CD1c-positive myeloid dendritic cell (primary cell): ENCODE results near the gene TTLL7.
A peak's percentile ranks its signal among the peaks of the same experiment; 100 is the strongest.
"Not testable (repeated sequence)": the region's sequence is repeated elsewhere in the genome, so short reads cannot be mapped to it uniquely, and the experiment has no call there.

Experiments used
- DNase-seq: peaks from one replicate; pipeline ENCODE4 v3.0.0-alpha.2; 2016; ENCODE audit errors: extremely low spot score

The TTLL7 gene

DNA sequence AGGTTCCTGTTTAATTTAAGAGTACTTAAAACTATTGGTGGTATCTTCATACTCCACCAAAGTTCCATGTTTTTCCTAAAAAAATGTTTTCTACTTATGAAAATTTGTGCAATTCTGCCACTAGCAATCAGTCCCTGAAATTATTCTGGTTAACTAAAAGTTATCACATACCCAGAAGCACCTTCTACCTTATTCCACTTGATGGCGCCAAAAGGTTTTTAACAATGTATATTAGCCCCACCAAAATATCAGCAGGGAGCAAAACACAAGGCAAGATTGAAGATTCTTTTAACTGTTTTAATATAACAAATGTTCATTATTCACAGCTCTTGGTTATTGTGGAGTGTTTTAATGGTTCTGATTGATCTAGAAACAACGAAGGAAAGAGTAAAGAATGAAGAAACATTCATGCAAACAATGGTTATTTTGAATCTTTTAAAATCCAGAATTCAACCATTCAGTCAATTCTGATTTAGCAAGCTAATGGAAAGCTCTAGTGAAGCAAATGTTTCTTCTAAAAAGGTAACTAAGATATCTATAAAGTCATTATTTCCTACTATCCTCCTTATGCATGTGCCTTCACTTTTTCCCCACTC is 67.2 kb downstream of the TTLL7 start:
- DNase-seq: peak; percentile 60

DNA sequence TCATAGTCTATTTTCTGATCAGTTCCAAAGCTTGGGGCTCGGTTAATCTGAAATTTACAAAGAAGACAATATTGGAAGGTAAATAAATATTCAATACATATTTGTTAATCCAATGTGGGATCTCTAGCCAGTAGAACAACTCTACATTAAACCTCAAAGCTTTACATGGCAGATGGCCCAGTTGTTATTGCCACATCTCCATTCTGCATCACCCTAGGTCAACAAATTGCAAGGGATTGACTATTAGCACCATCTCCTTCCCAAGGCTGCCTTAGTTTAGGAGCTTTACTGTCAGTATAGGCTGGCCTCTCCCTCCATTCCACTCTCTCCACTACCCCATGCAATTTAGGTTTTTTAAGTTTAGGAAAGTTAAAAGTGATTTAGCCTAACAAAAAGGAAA is 69.7 kb downstream of the TTLL7 start:
- no peak for DNase-seq

DNA sequence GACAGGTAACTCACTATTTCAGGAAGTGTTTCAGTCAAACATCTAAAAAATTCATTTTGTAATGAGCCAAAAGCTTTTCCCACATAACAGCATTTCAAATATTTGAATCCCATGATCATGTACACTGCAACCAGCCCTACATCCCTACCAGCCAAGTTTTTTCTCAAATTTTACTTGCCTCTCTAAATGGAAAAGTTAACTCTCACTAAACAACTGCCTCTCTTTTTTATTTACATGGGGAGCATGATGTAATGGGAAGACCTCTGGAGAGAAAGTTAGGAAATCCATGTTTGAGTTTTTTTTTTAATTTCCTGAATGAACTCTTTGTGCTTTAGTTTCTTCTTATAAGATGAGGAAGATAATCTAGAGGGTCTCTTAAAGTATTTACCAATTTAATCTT is 70.5 kb downstream of the TTLL7 start:
- no peak for DNase-seq

DNA sequence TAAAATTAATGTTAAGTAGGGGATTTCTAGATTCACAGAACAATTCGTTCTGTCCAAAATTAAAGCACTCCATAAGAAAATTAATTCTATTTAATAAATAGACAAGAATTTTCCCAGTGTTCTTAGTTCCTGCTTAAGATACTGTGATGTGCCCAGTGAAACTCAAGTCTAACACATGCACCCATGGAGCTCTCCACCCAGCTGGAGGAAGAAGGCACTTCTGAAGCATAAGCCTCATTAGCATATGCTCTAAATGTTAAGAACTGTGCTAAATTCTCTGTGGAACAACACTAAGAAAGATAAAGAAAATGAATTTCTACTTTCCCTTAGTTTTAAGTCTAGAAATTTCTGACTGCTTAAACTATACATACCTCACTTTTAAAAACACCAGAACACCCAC is 71.2 kb downstream of the TTLL7 start:
- DNase-seq: no peak

DNA sequence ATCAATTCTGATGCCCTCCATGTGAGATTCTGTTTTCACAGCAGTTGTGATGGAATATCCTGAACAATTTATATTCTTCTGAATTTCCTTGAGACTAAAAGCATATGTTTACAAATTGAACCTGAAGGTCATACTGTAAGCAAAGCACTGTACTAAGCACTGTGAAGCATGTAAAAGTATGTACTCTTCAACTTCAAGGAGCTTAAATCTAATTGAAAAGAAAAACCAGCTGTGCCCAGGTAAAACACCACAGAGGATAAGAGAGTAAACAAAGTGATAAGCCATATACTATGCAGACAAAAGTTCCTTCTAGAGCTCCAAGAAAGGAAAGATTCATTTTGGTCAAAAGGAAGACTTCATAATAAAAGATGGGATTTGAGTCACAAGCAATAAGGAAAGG is 71.9 kb downstream of the TTLL7 start:
- DNase-seq: no peak

DNA sequence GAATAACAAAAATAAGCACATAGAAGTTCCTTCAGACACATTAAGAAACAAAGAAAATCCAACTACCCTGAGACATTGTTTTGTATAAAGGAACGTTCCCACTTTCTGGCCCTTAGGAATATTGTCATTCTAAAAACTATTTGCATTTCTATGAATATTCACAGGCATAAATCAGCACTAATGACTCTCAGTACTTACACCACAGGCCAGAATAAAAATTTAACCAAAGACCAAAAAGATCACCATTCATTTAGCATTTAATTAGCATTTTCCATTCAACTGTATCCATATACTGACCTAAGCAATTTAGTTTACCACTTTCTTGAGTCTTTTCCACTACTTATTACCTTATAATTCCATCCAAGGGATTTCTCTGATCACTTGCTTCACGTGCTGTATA is 75.4 kb downstream of the TTLL7 start:
- no peak for DNase-seq

DNA sequence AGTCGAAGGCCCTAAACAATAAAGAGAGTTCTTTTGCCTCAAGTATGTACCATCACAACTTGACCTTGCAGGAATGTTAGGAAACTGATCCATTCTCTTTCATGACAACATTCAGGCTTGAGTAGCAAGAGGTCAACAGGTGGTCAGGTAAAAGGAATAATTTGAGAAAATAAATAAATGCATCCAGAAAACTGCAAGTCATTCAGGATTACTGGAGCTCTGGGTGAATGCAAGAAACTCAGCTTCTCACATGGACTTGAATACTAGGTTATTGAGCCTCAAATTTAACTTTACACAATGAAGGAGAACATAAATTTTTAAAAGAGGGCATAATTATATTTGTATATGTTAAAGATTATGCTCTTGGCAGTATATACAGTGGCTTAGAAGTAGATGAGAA is 76.5 kb downstream of the TTLL7 start:
- DNase-seq: no peak

DNA sequence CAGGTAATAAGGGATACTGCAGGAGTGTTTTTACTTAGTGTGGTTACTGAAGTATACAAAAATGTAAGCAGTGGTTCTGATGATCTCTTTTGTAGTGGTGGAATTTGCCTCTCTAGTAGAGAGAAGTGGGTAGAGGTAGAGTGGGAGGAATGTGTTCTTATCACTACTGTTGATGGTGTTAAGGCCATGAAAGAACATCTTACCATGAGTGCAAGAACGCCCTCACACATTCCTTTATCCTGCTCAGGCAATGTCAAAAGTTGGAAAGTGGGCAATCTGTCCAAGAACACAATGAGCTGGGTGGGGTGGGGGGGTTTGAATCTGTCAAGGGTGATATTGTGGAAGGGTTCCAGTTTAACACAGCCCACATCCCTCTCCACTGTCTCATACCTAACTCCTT is 78.6 kb downstream of the TTLL7 start:
- no peak for DNase-seq

DNA sequence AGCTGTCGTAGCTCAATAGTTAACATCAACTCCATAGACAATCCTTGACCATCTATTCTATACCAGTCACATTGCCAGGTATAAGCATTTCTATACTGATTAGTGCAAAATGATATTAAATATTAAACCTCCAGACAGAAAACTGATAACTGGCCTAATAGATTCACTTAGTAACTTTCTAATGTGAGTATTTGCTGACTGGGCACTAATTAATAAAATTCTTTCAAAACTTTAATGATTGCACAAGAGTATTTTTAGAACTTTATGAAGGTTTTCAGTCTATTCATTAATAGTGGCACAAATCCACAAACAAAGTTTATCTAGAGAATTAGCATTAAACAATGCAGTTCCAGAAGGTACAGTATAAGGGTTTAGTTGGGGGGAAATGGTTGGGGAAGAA is 79.1 kb downstream of the TTLL7 start:
- DNase-seq: no peak

DNA sequence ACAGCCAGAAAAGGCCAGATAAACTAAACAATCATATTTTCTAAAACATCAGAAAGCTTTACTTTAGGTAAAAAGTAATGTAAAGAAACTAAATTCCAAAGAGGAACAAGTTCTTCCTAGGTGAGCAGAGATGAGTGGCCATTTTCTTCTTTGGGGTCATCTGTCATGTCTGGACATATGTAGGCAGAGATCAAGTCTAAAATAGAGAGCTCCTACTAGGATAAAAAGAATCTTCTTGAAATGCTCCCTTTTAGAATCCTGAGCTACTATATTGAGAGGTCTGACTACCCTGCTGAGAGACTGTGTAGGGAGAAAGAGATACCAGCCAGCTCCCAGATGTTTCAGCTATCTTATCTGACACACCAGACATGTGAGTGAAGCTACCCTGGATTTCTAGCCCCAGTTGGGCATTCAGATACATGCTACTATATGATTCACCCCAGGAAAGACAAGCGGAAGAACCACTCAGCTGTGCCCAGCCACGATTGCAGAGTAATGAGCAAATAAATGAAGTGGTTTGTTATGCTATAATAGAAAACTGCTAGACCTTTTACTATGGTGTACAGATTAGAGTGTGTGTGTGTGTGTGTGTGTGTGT is 80.1 kb downstream of the TTLL7 start:
- no peak for DNase-seq

DNA sequence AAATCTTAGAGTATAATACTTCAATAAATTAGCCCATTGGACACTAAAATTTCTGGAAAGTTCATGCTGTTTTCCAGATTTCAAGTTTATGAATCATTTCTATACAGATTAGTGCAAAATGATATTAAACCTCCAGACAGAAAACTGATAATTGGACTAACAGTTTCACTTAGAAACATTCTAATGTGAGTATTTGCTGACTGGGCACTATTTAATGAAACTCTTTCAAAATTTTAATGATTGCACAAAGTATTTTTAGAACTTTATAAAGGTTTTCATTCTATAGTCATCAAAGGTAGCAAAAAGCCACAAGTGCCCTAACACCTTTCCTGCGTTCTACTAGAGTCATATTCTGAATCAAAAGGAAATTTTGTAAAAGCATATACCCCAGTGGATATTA is 81.0 kb downstream of the TTLL7 start:
- no peak for DNase-seq

DNA sequence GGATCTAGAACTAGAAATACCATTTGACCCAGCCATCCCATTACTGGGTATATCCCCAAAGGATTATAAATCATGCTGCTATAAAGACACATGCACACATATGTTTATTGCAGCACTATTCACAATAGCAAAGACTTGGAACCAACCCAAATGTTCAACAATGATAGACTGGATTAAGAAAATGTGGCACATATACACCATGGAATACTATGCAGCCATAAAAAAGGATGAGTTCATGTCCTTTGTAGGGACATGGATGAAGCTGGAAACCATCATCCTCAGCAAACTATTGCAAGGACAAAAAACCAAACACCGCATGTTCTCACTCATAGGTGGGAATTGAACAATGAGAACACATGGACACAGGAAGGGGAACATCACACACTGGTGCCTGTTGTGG is 82.8 kb downstream of the TTLL7 start:
- not testable (repeated sequence) for DNase-seq

DNA sequence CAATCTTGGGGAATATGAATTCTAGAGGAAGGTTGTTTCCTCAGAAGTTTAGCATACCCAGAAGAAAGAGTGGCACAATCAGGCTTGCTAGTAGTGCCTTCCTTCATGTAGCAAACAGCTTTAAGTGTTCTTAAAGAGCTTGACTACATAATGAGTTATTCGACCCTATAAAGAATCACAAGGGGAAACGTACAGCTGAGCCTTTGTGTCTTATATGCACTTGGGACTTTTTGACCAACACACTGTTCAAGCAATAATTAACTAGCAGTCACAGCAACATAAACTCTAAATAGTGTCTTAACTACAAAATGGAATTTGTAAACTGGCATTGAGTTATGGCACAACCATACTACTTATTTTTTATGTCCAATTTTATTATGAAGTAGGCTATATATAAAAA is 86.1 kb downstream of the TTLL7 start:
- no peak for DNase-seq

DNA sequence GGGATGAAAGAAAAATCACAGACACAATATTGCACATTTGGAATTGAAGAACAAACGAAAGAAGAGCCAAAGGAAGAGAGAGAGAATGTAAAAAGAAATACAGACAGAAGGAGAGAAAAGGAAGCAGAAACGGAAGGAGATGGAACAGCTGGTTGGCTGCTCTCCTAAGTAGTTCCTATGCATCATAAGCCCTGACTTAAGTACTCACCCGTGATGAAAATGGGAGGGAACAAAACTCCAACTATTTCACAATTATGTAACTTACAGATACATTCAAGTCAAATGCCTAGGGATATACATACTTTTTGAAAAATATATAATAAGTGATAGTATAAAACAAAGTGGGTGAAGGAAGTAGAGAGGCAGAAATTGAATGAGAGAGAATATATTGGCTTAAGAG is 88.5 kb downstream of the TTLL7 start:
- DNase-seq: no peak

DNA sequence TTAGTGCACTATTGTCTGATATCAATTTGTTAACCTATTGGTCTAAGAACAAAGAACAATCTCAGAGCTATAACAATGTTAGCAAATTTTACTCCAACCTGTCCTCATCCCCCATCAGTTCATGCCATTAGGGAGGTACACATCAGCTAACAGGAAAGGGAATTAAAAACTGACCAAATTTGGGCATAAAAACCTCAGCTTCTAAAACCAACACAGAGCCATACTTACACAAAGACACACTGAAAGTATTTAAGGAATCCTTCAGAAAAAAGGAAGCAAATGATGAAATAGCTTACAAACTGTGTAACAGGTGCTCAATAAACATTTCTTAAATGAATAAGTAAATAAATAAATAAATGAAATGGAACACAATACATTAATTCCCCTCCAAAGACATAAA is 89.2 kb downstream of the TTLL7 start:
- DNase-seq: no peak

DNA sequence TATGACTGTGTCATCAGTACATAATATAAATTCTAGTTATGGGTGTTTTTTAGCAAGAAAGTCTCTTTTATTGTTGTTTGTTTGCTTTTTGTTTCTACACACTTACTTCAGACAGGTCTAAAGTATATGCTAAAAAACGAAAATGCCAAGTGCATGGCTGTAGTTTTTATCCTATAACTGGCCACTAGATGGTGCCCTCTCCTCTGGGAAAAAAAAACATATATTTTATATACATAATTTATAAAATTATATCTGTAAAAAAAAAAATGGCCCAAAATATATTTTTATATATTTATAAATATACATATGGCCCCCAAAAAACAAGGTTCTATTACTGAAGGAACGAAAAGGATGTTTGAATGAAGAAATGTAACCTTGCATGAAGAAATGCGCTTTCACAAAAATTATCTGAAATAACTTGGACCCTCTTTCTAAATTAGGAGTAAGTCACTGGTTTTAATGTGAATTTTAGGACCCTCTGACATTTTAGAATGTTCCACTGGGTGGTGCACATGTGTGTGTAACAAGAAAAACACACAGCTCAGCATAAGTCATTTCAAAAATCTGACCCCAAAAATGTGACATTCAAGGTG is 93.5 kb downstream of the TTLL7 start:
- peak; percentile 45 for DNase-seq

DNA sequence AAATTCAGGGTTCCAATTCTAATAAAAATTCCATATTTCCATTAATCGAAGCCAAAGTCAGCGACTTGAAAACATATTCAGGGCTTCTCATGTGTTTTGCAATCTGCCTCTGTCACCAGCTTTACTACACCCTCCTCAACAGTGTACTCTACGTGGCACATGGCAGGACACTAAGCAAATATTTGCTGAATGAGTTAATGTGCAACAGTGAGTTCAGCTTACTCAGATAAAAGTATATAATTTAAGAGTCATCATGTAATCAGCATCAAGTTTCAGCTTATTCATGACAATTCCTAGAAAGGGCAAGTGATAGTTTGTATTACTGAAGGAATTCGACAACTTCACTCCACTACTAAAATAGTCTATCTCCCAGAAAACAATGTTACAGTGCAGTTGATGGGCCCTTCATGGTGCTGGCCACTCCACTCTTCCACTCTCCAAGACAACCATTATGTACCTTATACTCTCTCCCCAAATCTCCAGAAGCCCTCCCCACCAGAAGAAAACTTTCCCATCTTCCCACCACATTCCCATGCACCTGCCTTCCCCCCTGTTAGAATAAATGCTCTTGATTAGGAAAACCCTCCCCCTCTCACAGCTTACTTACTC is 97.3 kb downstream of the TTLL7 start:
- no peak for DNase-seq

DNA sequence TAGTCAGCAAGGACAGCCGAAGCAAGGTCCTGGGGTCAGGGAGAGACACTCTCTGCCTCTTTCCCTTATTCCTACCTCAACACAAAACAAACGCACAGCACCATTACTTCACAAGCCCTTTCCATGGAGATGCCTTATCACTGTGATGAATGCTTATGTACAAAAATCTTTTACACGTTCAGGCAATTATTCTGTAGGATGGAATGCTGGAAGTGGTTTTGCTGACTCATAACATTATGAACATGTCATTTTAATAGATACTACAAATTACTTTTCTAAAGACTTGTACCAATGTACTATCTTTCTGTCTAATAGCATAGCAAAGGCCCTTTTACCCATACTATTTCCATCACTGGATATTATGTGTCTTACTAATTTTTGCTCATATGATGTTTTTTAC is 98.4 kb downstream of the TTLL7 start:
- no peak for DNase-seq

DNA sequence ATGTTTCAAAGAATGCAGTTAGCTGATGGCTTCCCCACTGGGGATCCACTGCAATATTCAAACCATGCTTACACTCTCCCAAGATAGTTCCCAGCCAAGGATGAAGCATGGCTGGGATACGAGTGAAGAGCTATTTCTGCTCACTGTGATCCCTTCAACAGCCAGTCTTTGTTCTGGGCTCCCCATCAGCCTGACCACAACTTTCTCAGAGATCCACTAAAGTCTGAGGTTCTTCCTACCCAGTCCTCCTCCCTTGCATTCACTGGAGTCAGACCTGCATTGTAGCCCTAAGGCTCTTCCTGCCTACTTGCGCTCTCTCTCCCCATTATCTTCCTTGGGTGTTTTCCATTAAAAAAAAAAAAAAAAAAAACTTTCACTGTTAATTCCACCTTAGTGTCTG is 101.4 kb downstream of the TTLL7 start:
- DNase-seq: no peak

DNA sequence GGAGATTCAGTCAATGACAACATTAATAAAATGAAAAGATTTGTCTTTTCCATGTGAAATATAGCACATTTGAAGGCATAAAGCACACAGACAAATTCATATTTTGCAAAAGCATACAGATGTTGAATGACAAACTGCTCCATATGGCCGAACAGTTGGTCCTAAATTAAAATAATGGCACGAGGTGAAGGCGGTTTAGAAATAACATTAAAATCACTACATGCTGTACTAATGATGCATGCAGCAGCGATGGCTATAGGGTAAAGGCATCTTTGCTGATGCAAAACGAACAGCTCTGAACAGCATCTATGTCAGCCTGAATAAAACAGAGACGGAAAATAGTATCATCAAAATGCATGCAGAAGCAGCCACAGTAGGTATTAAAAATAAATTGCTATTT is 102.6 kb downstream of the TTLL7 start:
- no peak for DNase-seq

DNA sequence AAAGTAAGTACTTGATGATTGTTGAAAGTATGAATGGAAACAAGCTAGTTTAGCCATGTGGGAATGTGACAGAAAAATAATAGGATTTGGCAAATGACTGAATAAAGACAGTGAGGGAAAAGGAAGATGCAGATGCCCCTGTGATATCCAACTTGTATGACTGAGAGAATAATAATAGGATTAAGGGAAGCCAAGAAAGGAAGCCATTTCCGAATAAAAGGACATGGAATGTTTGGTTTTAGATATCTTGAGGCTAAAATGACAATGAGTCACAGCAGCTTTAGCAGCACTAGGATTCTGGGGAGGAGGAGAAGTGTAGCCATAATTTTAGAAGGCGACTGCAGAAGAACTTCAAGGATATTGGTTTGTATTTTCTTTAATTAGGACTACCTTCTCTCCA is 109.2 kb downstream of the TTLL7 start:
- DNase-seq: no peak

DNA sequence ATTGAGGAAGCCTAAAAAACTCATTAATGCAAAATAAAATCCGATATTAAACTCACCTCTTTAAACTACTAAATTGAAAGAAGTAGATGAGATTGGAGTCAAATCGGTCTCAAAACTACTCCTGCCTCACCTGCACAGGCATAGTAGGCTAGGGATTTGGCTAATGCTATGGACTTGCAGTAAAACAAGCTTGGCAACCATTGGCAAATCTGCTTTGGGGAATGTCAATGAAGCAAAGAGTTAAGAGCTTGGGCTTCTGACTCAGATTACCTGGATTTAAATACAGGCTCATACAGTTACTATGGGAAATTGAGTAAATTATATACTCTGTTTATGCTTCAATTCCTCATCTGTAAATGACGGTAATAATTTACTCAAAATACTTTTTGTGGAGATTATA is 111.4 kb downstream of the TTLL7 start:
- DNase-seq: no peak

DNA sequence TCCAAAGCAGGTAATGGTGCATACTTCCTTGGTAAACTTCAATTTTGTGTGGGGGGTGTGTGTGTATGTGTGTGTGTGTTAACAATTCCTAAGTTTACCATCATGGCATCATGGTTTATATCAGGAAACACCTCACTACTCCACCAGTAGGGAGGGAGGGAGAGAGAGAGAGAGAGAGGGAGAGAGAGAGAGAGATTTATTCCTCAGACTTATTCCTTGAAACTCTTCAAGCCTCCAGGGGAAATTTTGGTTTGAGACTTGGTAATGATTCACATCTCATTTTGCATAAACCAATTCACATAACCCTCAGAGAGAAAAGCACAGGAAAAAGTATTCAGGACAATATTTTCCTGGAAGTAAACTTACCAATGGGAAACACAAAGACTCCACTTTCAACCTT is 115.0 kb downstream of the TTLL7 start:
- DNase-seq: no peak

DNA sequence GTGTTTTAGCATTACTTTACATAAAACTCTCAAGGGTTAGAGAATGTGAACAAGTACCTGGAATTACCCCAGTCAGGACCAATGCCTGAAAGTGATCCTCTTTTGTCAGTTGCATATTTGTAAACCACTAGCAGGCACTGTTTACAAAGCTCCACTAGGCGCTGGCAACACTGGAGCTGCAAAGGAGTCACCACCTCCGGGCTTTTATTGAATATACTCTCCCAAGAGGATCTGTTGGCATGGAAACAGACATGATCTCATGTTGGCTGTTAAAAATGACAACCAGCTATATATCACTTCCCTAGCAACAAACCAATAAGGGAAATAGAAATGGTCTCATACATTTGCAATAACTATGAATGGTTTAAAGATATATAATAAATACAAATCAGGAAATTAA is 116.0 kb downstream of the TTLL7 start:
- DNase-seq: peak; percentile 48
